Esophagus muscularis mucosa (tissue), 4 donors: ENCODE results near the gene RFESD.

Experiments used
- CTCF ChIP-seq, 3 experiments: fragments of 200-600 bp in 2 of 3; fragments of 450-650 bp in 1 of 3; sonication (generic) in 2 of 3; IDR thresholded peaks; one replicate each; pipeline ENCODE4 v1.5.1; 2017 to 2019; ENCODE audit warnings: antibody characterized with exemption in 3 of 3, mild to moderate bottlenecking in 2 of 3, moderate library complexity in 1 of 3
- EP300 ChIP-seq: sonication (generic); formaldehyde crosslinking; IDR thresholded peaks from one replicate; pipeline ENCODE4 v1.6.1; 2017; ENCODE audit warnings: antibody characterized with exemption
- POLR2A ChIP-seq: fragments of 450-650 bp; IDR thresholded peaks from one replicate; pipeline ENCODE4 v1.6.1; 2017; ENCODE audit warnings: antibody characterized with exemption, moderate library complexity, mild to moderate bottlenecking, low read depth
- POLR2AphosphoS5 ChIP-seq, 2 donors: sonication (generic); formaldehyde crosslinking; IDR thresholded peaks; one replicate each; pipeline ENCODE4 v1.6.1; 2017; ENCODE audit warnings: antibody characterized with exemption in 2 of 2

GRCh38 chr5:95699337-95699736, 52.8 kb downstream of the RFESD start:
- TF ChIP-seq EP300 = no peak
- no peak for TF ChIP-seq POLR2A
- TF ChIP-seq CTCF (IDR thresholded peaks at IDR 0.05) = no peak
- no peak for TF ChIP-seq POLR2AphosphoS5 (IDR thresholded peaks at IDR 0.05)
